ENCODE results near the gene TICAM2. TPM values are rescaled to one million over a fixed set of nuclear protein-coding genes. Genes with fewer than 3 reads are reported as not detected.

Gene TICAM2
- total RNA-seq, 1 experiment from 2014 or later, result not detected

- Histone ChIP-seq H3K27me3 (ENCODE audit: control insufficient read depth, insufficient read depth, low read length) (no peaks in the 10 kb centered on the region), H3K36me3 (replicated peaks; ENCODE audit: control insufficient read depth, insufficient read depth, low read length) (no peaks in the 10 kb centered on the region), H3K4me3 (ENCODE audit: insufficient read depth, low read depth, low read length) (no peak overlapping the region)
- DNase-seq, result no peak
Measured at GRCh38 chr5:115568668-115569067, 33.6 kb downstream of the TICAM2 start.

DNA sequence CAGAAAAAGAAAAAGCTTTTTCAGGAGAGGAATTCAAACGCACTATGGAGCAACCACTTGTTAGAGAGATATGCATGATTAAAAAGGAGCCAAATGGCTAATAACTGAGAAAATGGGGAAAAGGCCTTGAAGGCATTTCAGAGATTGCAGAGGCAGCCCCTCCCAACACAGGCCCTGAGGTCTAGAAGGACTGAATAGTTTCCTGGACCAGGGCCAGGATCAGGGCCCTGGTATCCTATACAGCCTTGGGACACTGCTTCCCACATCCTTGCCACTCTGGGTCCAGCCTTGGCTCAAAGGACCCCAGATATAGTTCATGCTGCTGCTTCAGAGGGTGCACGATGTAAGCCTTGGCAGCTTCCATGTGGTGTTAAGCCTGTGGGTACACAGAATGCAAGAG lies 37.0 kb downstream of the TICAM2 start:
- no peaks in the 10 kb centered on the region for H3K27me3 ChIP-seq (ENCODE audit: control insufficient read depth, insufficient read depth, low read length)
- DNase-seq, result no peak
- no peaks in the 10 kb centered on the region for H3K36me3 ChIP-seq (replicated peaks; ENCODE audit: control insufficient read depth, insufficient read depth, low read length)
- no peak overlapping the region for H3K4me3 ChIP-seq (ENCODE audit: insufficient read depth, low read depth, low read length)

DNA sequence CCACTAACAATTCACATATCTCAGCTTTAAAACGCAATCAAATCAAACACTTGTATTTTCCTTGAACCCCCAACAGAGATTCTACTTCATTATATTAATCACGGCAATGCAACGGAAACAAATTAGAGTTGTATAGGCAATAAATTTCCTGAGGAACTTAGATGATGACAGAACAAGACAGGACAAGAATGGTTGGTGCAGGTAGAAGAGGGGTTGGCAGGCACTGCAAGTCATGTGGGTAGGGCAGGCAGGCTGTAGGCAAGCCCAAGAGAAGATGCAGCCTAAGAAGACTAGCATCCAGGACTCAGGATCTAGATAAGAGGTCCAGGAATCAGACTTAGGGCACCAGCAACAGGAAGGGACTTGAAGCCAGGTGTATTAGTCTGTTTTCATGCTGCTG lies 41.1 kb downstream of the TICAM2 start:
- no peak overlapping the region for H3K4me3 ChIP-seq (ENCODE audit: insufficient read depth, low read depth, low read length)
- DNase-seq, result no peak
- H3K27me3 ChIP-seq (ENCODE audit: control insufficient read depth, insufficient read depth, low read length), result no peaks in the 10 kb centered on the region
- no peaks in the 10 kb centered on the region for H3K36me3 ChIP-seq (replicated peaks; ENCODE audit: control insufficient read depth, insufficient read depth, low read length)

DNA sequence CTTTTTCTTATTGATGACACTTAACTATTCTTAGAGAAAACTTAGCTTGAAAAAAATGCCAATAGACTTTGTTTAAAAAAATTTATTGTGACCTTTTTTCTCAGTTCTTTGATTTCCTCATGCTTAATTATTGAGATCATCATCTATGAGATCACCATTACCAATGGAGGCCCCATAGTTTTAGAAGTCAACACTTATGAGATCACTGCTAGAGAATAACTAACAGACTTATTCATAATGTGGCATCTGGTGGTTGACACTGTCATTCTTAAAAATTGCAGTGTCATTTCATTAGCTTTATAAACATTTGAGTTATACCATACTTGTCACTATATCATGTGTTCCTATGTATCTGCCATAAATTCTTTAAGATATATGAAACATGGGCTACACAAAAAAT lies 42.8 kb downstream of the TICAM2 start:
- Histone ChIP-seq H3K36me3 (replicated peaks; ENCODE audit: control insufficient read depth, insufficient read depth, low read length) (no peaks in the 10 kb centered on the region), H3K27me3 (ENCODE audit: control insufficient read depth, insufficient read depth, low read length) (no peaks in the 10 kb centered on the region), H3K4me3 (ENCODE audit: insufficient read depth, low read depth, low read length) (no peak overlapping the region)
- no peak for DNase-seq

GRCh38 chr5:115558388-115558956 lies 43.8 kb downstream of the TICAM2 start:
- H3K4me3 ChIP-seq (ENCODE audit: insufficient read depth, low read depth, low read length), result no peak overlapping the region
- no peak for DNase-seq
- H3K27me3 ChIP-seq (ENCODE audit: control insufficient read depth, insufficient read depth, low read length), result no peaks in the 10 kb centered on the region
- no peaks in the 10 kb centered on the region for H3K36me3 ChIP-seq (replicated peaks; ENCODE audit: control insufficient read depth, insufficient read depth, low read length)

DNA sequence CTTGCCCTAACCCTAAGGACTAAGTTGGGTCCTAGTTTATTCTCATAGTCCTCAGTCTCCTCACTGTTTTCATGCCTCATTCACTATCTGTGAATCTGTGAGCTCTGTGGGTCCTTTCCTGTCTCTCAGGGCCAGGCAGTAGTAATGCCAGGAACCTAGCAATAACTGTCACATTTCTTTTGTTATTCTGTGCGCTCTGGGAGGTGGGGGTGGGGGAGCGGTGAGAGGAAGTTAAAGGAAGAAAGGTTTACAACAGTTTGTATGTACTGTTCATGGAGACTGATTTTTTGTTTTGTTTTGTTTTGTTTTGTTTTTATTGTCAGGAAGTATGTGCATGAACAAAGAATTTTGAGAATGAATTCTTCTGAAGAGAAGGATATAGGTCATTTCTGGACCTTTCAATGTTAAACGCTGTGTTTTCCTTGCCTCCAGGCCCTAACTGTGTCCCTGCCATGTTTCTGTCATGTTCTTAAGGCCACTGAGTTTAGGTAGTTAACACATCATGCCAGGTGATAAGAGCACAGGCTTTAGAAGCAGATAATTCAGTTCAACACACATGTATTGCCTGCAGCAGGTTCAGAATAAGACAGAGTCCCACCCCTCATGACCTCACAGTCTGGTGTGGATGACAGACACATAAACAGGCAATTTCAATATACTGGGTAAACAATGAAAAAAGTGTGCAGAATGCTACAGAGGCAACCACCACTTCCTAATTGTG lies 44.5 kb downstream of the TICAM2 start:
- Histone ChIP-seq H3K27me3 (ENCODE audit: control insufficient read depth, insufficient read depth, low read length) (no peaks in the 10 kb centered on the region), H3K36me3 (replicated peaks; ENCODE audit: control insufficient read depth, insufficient read depth, low read length) (no peaks in the 10 kb centered on the region), H3K4me3 (ENCODE audit: insufficient read depth, low read depth, low read length) (no peak overlapping the region)
- DNase-seq, result no peak

GRCh38 chr5:115556276-115556675 lies 46.0 kb downstream of the TICAM2 start:
- no peak overlapping the region for H3K4me3 ChIP-seq (ENCODE audit: insufficient read depth, low read depth, low read length)
- no peaks in the 10 kb centered on the region for H3K27me3 ChIP-seq (ENCODE audit: control insufficient read depth, insufficient read depth, low read length)
- DNase-seq, result no peak
- no peaks in the 10 kb centered on the region for H3K36me3 ChIP-seq (replicated peaks; ENCODE audit: control insufficient read depth, insufficient read depth, low read length)

DNA sequence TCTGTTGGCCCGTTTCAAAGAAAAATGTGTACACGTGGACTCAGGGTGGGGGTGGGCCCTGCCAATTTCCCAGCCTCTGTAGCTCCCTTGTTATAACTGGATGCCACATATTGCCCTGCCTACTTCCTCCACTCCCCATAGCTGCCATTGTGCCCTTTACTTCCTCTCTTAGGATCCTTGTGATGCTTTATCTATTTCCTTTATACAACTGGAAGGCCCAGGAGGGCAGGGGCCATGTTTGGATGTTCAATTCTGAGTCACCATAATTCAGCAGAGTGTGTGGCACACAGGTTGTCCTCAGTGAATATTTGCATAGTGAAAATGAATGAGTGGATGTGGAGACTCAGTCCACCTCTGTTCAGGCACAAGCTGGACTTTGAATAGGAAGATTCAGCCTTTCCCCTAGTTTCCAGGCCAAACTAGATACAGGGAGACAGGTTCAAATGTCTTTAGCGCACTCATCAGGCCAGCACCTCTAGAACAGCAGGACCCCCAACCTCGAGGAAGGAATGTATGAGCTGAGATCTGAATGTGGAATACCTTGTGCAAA lies 47.1 kb downstream of the TICAM2 start:
- DNase-seq, result no peak
- H3K4me3 ChIP-seq (ENCODE audit: insufficient read depth, low read depth, low read length), result no peak overlapping the region
- H3K36me3 ChIP-seq (replicated peaks; ENCODE audit: control insufficient read depth, insufficient read depth, low read length), result no peaks in the 10 kb centered on the region
- no peaks in the 10 kb centered on the region for H3K27me3 ChIP-seq (ENCODE audit: control insufficient read depth, insufficient read depth, low read length)

DNA sequence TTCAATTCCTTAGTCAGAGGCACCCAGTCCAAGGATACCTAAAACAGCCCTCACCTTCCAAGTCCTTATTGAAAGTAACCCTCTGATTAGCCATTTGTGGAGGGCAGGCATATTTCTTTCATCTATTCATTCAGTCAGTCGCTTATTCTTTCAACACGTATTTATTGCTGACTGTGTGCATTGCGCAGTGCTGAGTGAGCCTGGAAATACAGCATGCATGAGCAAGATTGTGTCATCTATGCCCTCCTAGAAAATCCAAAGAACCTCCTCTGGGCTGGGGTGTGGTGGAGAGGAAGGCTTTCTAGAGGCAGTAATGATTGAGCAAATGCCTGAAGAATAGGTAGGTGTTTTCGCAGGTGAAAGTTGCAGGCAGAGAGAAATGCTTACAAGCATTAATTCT lies 49.2 kb downstream of the TICAM2 start:
- Histone ChIP-seq H3K36me3 (replicated peaks; ENCODE audit: control insufficient read depth, insufficient read depth, low read length) (no peaks in the 10 kb centered on the region), H3K4me3 (ENCODE audit: insufficient read depth, low read depth, low read length) (no peak overlapping the region), H3K27me3 (ENCODE audit: control insufficient read depth, insufficient read depth, low read length) (no peaks in the 10 kb centered on the region)
- DNase-seq, result no peak

DNA sequence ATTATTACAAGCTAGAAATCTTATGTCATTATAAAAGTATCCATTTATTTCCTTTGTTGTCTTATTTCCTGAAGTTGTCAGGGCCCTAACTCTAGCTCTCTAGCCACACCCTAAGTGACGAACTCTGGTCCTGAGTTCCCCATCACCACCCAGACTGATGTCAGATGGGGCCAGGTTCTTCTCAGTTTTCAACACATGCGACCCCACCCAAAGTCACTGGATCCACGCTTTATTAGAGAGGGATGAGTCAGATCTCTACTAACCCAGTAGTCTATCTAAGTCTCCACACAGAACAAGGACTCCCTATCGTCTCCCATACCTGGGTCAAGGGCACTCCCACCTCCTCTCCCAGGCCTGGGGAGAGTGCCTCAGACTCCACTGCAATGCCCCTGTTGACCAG lies 50.9 kb downstream of the TICAM2 start:
- Histone ChIP-seq H3K36me3 (replicated peaks; ENCODE audit: control insufficient read depth, insufficient read depth, low read length) (no peaks in the 10 kb centered on the region), H3K4me3 (ENCODE audit: insufficient read depth, low read depth, low read length) (no peak overlapping the region), H3K27me3 (ENCODE audit: control insufficient read depth, insufficient read depth, low read length) (no peaks in the 10 kb centered on the region)
- no peak for DNase-seq

GRCh38 chr5:115549154-115549553 lies 53.1 kb downstream of the TICAM2 start:
- DNase-seq, result peak; percentile 53
- Histone ChIP-seq H3K36me3 (replicated peaks; ENCODE audit: control insufficient read depth, insufficient read depth, low read length) (no peaks in the 10 kb centered on the region), H3K4me3 (ENCODE audit: insufficient read depth, low read depth, low read length) (no peak overlapping the region), H3K27me3 (ENCODE audit: control insufficient read depth, insufficient read depth, low read length) (no peaks in the 10 kb centered on the region)

- Histone ChIP-seq H3K4me3 (ENCODE audit: insufficient read depth, low read depth, low read length) (no peak overlapping the region), H3K27me3 (ENCODE audit: control insufficient read depth, insufficient read depth, low read length) (no peaks in the 10 kb centered on the region), H3K36me3 (replicated peaks; ENCODE audit: control insufficient read depth, insufficient read depth, low read length) (no peaks in the 10 kb centered on the region)
- DNase-seq, result no peak
Measured at GRCh38 chr5:115548683-115549082, 53.6 kb downstream of the TICAM2 start.

GRCh38 chr5:115545351-115545882 lies 56.9 kb downstream of the TICAM2 start:
- DNase-seq, result no peak
- Histone ChIP-seq H3K27me3 (ENCODE audit: control insufficient read depth, insufficient read depth, low read length) (no peaks in the 10 kb centered on the region), H3K4me3 (ENCODE audit: insufficient read depth, low read depth, low read length) (peak overlapping the region; percentile 29; the same call in 1 of the 2 replicates), H3K36me3 (replicated peaks; ENCODE audit: control insufficient read depth, insufficient read depth, low read length) (peaks cover 3% of the 10 kb centered on the region; the same call in 1 of the 2 replicates)

GRCh38 chr5:115544436-115545350 lies 57.6 kb downstream of the TICAM2 start, which contains the start of gene FEM1C:
Gene FEM1C, minus strand, starts transcription at chr5:115544775. Its CDS starts 1,282 bp downstream, at chr5:115543493.
- DNase-seq, result peak; percentile 96
- Histone ChIP-seq H3K36me3 (replicated peaks; ENCODE audit: control insufficient read depth, insufficient read depth, low read length) (peaks cover 3% of the 10 kb centered on the region; the same call in 1 of the 2 replicates), H3K27me3 (ENCODE audit: control insufficient read depth, insufficient read depth, low read length) (no peaks in the 10 kb centered on the region), H3K4me3 (ENCODE audit: insufficient read depth, low read depth, low read length) (peak within 1 kb of the TSS; percentile 55)
